DMS79 (cell line): ENCODE data around the gene CFAP221.

Experiments
- DNase-seq: peaks from one replicate; lab custom pipeline; 2025; lab: John Stamatoyannopoulos, UW

Gene CFAP221

DNA sequence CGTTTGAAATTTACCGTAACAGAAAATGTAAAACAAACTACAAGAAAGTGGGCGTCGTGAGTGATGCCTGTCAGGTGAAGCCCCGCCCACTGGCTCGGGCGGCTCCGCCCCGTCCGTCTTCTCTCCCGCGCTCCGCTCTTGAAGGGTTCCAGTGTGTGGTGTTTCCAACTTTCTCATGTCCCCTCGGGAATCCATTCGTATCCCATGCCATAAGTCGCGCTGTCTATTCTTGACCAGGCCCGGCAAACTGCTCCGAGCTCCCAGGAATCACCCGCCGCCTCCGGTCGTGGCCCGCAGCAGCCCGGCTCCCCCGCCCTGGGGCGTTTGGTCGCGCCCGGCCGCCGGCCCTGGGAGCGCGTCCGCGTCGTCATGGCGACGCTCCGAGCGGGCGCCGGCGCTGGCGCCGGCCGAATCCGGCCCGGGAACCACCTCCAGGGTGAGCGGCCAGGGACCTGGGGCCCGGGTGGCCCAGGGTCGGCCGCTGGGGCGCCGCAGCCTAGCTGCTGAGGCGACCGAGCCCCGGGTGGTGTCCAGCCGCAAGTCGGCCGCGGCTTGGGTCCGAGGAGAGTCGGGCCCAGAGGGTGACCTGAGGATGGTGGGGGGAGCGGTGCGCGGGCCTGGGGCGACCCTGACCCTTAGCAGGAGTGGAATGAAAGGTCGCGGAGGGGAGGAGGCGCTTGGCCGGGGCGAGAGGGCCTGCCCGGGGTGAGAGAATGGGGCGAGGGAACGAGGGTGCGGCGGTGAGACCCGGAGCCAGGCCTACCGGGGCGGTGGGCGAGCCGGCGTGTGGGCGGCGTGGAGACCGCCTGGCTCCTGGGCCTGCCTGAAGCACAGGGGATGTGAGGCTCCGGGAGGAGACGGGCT lies at the start of gene CFAP221:
TSS of gene CFAP221 (plus strand) at position 375 of the 864 bp plus-strand sequence. CDS start 1,683 bp downstream, outside the sequence.
- peak; percentile 56 for DNase-seq

- DNase-seq, result no peak
These were observed 48.3 kb upstream of the CFAP221 start for GRCh38 chr2:119495948-119496347.

GRCh38 chr2:119496682-119497081 lies 47.6 kb upstream of the CFAP221 start:
- no peak for DNase-seq

DNA sequence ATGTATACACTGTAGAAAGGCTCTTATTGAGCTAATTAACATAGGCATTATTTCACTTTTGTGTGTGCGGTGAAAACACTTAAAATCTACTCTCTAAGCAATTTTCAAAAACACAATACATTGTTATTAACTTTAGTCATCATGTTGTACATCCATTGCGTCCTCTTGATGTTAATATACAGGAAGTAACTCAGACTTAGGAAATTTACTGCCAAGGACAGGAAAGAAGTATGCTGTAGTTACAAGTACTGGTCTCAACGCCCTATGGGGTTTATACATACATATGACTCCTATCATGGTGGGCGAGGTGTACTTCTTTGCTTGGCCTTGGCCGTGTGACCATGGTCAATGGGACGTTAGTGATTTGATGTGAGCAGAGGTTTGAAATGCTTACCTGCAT lies 35.5 kb upstream of the CFAP221 start:
- DNase-seq, result no peak

DNA sequence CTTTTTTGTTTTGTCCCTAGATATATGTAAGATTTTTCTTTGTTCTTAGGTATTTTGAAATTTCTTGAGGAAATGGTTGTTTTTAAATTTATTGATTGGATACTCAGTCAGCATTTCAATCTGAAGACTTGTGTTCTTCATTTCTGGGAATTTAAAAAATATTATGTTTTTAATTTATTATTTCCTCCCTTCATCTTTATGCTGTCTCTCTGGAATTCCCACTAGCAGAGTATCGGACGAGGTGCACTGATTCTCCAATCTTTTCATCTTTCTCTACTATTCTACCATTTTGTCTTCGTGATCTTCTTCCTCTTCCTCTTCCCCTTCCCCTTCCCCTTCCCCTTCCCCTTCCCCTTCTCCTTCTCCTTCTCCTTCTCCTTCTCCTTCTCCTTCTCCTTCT lies 32.3 kb upstream of the CFAP221 start:
- DNase-seq, result no peak

- DNase-seq, result no peak
These were observed 31.3 kb upstream of the CFAP221 start for GRCh38 chr2:119512946-119513345.

GRCh38 chr2:119513832-119514231 lies 30.4 kb upstream of the CFAP221 start:
- DNase-seq, result no peak

DNA sequence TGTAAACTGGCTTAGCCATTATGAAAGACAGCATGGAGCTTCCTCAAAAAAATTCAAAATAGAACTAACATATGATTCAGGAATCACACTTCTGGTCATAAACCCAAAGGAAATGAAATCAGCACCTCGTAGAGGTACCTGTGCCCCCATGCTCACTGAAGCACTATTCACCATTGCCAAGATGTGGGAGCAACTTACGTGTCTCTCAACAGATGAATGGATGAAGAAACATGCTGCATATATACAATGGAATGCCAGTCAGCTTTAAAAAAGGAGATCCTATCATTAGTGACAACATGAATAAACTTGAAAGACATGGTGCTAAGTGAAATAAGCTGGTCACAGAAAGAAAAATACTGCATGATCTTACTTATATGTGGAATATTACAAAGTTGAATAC lies 28.1 kb upstream of the CFAP221 start:
- no peak for DNase-seq

- DNase-seq, result no peak
These were observed 26.8 kb upstream of the CFAP221 start for GRCh38 chr2:119517433-119517832.

- no peak for DNase-seq
These were observed 25.7 kb upstream of the CFAP221 start for GRCh38 chr2:119518401-119519056.

- DNase-seq, result no peak
These were observed 25.2 kb upstream of the CFAP221 start for GRCh38 chr2:119519057-119519408.

DNA sequence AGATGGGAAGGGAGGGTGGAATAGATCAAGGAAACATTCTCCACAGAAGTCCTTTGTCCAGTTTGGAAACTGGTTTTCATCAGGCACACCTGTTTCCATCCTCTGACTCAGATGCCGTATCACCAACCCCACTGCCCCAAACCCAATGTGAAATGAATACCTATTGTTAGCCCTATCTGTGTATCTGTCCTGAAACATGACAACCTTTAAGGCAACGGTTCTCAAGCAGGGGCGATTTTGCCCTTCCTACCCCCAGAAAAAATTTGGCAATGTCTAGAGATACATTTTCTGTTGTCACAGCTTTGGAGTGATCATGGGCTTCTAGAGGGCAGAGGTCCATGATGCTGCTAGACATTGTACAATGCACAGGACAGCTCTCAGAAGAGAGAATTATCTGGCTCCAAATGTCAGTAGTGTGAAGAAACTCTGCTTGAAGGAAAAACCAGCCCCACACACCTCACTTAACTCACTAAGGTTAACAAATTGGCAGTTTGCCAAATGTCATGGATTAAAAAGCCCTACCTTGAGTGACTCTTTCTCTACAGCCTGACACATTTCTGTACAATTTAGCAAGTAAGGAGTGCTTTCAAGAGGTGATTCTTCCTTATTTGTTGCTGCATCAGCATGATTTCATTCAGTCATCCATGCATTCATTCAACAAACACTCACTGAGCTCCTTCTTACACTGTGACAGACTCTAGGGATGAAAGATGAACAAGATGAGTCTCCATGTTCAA lies 23.4 kb upstream of the CFAP221 start:
- DNase-seq, result peak; percentile 9

DNA sequence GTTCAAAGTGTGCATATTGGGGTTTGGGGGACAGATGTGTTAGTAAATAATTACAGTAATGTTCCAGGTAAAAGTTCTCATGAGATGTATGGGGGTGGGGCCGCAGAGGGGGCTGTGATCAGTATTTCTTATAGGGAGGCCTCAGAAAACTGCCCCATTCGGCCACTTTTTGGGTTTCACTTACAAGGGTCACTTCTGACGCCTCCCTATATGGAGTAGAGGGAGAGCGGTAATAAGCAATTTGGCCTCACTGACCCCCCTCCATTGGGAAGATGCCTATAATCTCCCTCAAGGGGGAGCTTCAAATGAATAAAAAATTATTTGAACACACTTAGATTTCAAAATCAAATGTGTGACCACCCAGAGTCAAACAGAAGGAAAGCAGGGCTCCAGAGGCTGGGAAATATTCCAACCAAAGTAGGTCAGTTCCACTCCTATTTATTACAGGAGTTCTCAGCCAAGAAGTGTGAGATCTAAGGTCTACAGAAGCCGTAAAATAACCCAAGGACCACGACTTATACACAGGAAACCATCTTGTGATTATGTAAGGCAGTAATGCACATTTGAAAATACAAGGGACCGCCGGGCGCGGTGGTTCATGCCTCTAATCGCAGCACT lies 22.7 kb upstream of the CFAP221 start:
- DNase-seq, result no peak

GRCh38 chr2:119522671-119523070 lies 21.6 kb upstream of the CFAP221 start:
- no peak for DNase-seq

DNA sequence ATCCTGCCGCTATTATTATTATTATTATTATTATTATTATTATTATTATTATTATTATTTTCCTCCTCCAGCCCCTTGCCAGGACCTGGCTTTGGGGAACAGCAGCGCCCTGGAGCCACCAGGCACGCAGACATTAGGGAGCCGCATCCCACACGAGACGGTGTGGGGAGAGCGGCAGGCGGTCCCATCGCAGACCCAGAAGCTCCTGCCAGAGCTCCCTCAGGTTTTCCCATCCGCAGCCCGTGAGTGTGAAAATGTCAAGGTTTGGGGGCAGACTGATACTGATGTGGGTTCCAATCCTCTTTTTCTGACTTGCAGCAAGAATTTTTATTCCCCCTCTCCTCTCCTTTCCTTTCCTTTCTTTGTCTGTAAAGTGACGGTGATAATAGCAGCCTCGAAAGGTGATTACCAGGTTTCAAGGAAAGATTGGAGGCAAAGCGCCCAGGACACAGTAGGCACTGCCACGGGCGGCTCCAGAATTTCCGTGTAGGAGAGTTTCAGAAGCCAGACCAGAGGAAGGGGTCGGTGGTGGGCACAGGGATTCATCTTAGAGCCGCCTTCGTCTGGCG lies 20.8 kb upstream of the CFAP221 start:
- no peak for DNase-seq

DNA sequence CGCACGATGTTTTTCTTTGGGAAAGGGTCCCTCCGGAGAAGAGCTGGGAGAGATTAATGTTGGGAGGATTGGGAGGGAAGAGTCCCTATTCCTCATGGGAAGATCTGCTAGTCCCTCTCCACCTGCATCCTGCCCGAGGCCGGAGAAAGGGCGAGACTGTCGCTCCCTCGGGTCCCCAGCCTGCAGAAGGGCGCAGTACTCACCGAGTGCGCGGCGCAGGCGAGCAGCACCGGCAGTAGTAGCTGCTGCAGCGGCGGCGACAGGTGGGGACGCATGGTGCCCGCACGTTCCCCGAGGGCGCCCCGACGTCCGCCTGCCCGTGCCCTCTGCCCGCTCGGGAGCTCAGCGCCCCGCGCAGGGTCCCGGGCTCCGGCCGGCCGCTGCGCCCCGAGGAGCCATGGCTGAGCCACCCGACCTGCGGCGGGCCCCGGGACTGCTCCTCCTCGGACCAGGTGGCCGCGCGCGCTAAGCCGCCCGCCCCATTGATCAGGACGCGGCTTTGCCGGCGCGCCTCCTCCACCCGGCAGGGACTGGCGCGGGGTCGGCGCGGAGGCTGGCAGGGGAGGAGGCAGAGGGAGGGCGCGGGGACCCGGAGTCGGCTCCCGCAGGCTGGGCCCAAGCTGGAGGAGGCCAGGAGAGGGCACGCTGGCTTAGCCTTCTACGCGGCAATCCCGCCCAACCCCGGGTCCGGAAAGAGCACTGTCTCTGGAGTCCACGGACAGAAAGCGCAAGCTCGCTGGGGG lies 20.1 kb upstream of the CFAP221 start, which contains the start of gene SCTR:
TSS of gene SCTR (minus strand) at position 532 of the 743 bp plus-strand sequence. CDS start at position 275, 257 bp downstream.
- DNase-seq, result peak; percentile 15

- DNase-seq, result no peak
These were observed 18.6 kb upstream of the CFAP221 start for GRCh38 chr2:119525614-119526013.

- DNase-seq, result no peak
These were observed 16.2 kb upstream of the CFAP221 start for GRCh38 chr2:119527999-119528398.

- no peak for DNase-seq
These were observed 13.0 kb upstream of the CFAP221 start for GRCh38 chr2:119531292-119531691.

DNA sequence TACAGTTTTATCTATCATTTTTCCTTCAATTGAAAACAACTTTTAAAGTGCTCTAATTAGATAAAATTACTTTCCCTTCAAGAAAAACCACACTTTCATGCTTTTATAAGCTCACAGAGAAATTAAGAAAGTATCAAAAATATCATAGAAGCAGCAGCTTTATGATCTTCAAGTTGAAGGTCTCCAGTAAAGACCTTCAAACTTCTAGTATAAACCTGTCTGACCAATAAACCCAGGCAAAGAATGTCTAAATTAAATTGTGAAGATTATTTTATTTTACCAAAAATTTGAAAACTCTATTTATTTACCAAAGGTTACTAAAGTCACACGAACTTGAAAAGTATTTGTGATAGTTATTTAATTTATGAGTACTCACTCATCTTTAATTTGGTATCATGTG lies 10.7 kb upstream of the CFAP221 start:
- no peak for DNase-seq

DNA sequence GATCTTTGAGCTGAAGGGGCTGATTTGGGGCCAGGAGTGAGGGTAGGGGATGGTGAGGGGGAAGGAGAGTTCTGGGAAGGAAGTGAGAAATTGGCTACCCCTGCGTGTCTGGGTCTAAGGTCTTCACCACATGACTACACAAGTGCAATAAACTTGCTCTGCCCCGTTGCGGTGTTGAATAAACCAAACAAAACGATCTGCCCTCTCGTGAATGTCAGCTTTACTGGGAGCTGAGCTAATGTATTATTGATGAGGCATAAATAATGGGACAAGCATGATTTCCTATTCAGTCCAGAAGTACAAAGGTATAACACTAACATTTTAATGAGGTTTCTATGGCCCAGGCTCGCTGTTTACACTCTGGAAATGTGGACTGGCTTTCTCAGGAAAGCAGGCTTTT lies 8.0 kb upstream of the CFAP221 start:
- DNase-seq, result peak; percentile 41
